HG02852 (cell line): ENCODE results near the gene PTPRC.

Experiments
- ATAC-seq: cut with Tn5 transposase; IDR thresholded peaks from one replicate; pipeline ENCODE4 v1.9.1; 2021; ENCODE audit warnings: mild to moderate bottlenecking, moderate library complexity; ENCODE audit not compliant: unreplicated experiment

The PTPRC gene

DNA sequence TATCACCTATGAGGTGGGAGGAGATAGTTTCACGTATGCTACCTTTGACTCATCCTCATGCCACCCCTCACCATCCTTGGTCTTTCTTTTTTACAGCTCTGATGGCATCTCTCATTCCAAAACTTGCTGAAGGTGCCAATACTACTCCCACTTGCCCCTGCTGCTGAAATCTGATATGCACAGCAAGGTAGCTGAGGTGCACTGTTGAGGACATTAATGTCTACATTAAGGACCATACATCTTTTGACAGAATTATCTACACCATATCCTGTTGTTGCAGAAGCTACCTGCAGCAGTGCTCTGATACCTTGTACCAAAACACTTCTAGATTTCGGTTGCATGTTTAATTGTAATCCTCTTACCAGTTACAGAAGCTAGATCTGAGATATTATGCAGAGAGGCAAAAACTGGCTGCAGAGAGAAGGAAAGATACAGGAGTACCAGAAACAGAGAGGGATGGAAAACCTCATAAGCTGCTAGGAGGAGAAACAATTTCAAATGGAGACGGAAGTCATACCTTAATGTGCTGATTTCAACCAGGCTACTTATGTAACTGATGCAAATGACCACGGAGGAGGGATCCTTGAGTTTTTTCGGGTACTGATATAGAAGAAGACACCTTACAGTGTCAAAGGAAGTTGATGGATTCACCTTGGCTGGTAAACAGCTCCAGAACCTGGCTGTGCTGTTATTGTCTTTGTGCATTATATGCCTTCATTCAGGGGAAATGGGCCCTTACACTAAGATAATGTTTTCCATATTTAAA, 19.3 kb upstream of the PTPRC start:
- ATAC-seq, result no peak

DNA sequence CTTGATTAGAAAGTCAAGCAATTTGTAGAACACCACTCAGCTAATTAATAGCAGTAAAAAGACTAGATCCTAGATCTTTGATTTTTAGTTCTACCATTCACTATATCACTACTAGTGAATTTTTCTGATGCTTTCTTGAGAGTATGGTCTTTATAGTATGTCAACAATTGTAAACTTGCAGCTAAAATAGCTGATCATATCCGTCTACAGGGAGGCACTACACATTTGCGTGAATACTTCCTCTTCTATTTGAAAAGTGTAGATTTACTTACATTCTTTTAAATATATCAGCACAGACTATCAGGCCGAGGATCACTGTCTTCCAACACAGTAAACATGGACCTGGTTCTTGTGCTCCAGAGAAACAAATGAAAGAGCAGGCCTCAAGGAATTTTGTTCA, 18.6 kb upstream of the PTPRC start:
- ATAC-seq, result no peak

DNA sequence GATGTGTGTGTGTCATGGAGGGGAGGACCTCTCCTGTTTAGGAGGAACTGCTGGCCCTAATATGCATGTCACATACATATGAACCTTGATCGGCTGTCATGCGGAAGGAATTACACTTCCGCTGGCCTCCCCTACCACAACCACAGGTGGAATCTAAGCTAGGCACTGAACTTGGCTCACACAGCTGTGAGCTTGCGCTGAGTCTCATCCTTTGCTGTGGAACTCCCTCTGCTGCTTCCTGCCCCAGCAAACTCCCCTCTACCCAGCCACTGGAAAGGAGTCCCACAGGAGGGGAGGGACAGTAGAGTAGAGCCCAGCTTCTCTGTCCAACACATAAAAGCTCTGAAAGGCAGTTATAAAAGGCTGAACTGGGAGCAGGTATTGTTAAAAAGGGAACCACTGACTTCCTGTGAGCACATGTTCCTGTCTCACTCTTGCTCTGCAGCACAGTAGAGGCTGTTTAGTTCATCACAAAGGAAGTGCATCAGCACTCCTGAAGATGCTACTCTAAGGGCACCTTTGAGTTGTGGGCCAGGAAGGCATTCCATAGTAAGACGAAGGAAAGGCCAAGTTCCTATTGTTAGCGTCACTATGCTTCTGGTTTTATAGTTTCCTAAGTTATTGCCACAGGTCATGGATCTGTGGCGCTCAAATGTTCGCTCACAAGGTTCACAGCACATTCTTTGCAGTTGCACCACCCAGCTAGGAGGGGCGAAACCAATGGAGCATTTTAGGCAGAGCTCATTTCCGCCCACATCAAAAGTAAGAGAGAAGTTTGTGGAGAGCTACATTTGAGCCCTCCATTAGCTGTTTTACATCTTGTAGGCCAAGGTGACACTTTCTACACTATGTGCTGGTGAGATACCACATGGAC, 17.7 kb upstream of the PTPRC start:
- peak; percentile 76 for ATAC-seq

DNA sequence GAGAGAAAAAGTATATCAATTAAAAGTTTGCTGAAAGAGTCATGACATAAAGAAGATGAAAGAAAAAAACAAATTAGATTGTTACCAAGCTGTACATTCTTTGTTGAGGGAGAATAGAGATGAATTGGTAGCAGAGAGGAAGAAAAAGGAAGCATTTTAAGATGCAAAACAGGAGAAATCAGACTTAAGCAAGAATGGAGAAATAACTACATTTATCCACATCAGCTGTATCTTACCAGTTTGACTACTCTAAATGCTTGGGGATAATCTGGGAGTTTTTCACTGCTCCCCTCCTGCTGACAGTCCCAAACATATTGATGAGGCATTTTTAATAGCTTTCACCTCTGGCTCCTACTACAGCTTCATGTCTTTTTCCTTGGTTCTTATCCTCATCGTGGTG, 16.8 kb upstream of the PTPRC start:
- no peak for ATAC-seq

GRCh38 chr1:198623752-198624647, 14.8 kb upstream of the PTPRC start:
- ATAC-seq, result no peak

DNA sequence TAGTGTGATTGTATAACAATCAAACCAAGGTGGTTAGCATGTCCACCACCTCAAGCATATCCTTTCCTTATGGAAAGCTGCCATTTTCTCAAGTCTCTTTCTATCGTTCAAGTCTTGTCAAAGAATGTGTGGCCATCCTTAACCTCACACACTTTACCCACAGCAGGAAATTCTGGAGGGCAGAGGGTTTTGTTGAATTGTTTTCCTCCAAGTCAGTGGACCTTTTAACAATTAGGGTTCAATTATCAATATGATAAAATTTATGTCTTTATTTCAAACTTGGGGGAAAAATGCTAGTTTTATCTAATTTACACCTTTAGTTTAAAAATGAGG, 14.2 kb upstream of the PTPRC start:
- no peak for ATAC-seq

- ATAC-seq, result no peak
Measured at GRCh38 chr1:198627436-198628066, 11.3 kb upstream of the PTPRC start.

- no peak for ATAC-seq
Measured at GRCh38 chr1:198628067-198628455, 10.8 kb upstream of the PTPRC start.

- ATAC-seq, result no peak
Measured at GRCh38 chr1:198629610-198630009, 9.2 kb upstream of the PTPRC start.

- ATAC-seq, result no peak
Measured at GRCh38 chr1:198630863-198631262, 8.0 kb upstream of the PTPRC start.

- no peak for ATAC-seq
Measured at GRCh38 chr1:198631292-198631691, 7.5 kb upstream of the PTPRC start.

DNA sequence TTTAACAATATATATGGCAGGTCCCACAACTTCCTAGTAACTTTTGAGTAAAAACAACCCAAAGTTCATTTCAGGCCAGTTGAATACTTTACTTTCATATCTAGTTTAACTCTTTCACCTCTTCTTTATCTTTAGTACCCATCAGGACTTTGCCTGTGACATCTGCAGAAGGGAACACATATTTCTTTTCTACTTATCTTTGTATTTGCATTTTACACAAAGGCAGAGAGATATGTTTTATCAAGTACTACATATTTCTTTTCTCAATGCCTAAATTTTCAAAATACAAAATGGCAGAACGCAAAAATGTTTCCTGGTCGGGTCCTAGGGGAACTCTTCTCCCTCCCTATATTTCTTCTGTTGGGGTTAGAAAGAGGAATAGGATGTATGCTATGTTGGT, 6.8 kb upstream of the PTPRC start:
- no peak for ATAC-seq

DNA sequence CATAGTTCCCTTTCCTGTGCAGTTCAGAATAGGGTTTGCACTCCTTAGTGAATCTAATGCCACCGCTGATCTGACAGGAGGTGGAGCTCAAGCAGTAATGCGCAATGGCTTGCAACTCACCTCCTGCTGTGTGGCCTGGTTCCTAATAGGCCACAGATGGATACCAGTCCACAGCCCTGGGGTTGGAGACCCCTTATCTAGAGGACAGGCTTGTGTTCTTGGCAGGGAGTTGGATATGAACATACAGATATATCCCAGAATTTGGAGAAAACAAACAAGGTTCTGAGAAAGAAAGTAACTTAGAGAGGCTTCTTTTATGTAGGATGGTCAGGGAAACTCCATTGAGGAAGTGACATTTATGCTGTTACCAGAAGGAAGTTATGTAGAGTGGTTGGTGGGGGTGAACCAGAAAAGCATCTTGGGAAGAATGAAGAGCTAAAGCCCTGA, 5.1 kb upstream of the PTPRC start:
- peak; percentile 50 for ATAC-seq

GRCh38 chr1:198635964-198636363, 2.9 kb upstream of the PTPRC start:
- ATAC-seq, result no peak

GRCh38 chr1:198636391-198636790, 2.4 kb upstream of the PTPRC start:
- ATAC-seq, result no peak

DNA sequence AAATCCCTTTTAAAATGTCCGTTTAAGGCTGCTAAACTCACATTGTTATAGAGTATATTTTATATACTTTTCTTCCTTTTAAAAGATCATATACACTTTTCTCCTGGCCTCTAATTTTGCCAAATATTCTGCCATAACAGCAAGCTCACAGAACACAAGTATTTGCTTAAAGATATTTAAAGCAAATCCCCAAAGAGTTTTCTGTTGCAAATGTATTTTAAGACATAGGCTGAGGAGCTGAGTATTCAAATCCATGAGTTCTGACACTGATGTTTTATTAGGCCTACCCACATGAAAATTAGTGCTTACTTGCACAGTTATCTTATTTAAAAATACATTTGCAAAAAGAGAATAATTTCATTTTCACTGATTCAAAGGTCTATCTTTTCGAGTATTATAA, 1.7 kb upstream of the PTPRC start:
- no peak for ATAC-seq

GRCh38 chr1:198637916-198638437, 863 bp upstream of the PTPRC start:
- ATAC-seq, result no peak

DNA sequence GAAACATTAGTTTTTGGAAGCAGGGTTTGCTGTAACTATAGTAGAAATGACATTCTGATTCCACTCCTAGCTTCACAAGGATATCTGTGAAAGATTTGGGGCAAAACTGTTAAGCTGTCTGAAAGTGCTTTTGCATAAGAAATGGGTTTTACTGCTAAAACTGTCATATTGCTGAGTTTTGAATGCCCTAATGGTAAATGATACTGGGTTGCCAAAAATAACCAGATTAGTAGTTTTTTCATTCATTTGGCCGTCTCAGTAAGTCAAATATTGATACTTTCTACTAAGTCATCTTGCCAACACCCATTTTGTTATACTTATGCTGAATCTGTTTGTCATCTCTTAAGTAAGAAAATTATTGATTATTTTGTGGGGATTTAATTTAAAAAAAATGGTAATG, 399 bp upstream of the PTPRC start:
- no peak for ATAC-seq

GRCh38 chr1:198639671-198640143, 867 bp downstream of the PTPRC start:
- no peak for ATAC-seq

DNA sequence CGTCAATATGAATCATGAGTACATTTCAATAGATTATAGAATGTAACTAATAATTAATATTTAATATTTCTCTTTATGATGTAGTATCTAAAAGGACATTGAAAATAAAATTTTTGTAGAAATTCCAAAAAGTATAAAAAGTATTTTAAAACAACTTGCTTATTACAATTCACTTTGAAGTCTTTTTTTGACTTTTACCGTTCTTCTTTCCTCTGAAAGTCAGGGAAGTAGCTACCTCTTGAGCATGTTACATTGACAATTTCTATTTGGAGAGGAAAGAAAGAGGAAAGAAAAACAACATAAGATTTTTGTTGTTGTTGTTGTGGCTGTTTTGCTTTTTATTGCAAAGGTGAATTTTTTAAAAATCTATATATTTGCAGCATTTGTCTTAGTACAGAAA, 1.3 kb downstream of the PTPRC start:
- no peak for ATAC-seq
